RWPE2 (cell line): ENCODE data around the gene PPCDC.

Experiments
- ATAC-seq: fragments of 200-7000 bp; cut with Tn5 transposase; 3 replicates; pipeline ENCODE4 v1.9.1; 2021; ENCODE audit warnings: low read depth
- DNase-seq: peaks from one replicate; pipeline ENCODE4 v3.0.0-alpha.2; 2020; ENCODE audit warnings: low spot score
- H3K27ac ChIP-seq: fragments of 450-650 bp; 2 replicates; pipeline ENCODE4 v1.5.1; 2017; ENCODE audit warnings: mild to moderate bottlenecking; ENCODE audit not compliant: poor library complexity, severe bottlenecking
- H3K27me3 ChIP-seq: fragments of 250-450 bp; sonication (Bioruptor Pico); 2 replicates; pipeline ENCODE4 v1.5.1; 2021; ENCODE audit warnings: mild to moderate bottlenecking, moderate library complexity; ENCODE audit not compliant: insufficient read depth, poor library complexity, severe bottlenecking
- H3K36me3 ChIP-seq: fragments of 250-450 bp; sonication (Bioruptor Pico); 2 replicates; pipeline ENCODE4 v1.5.1; 2020; ENCODE audit warnings: low read depth, mild to moderate bottlenecking, moderate library complexity
- H3K4me1 ChIP-seq: fragments of 250-450 bp; sonication (Bioruptor Pico); 2 replicates; pipeline ENCODE4 v1.5.1; 2021; ENCODE audit warnings: mild to moderate bottlenecking, moderate library complexity; ENCODE audit not compliant: insufficient read depth, poor library complexity, severe bottlenecking
- H3K4me3 ChIP-seq: fragments of 250-450 bp; sonication (Bioruptor Pico); 2 replicates; pipeline ENCODE4 v1.5.1; 2021; ENCODE audit warnings: mild to moderate bottlenecking, moderate library complexity; ENCODE audit not compliant: severe bottlenecking
- H3K9me3 ChIP-seq: fragments of 250-450 bp; sonication (Bioruptor Pico); 2 replicates; pipeline ENCODE4 v1.5.1; 2021; ENCODE audit warnings: mild to moderate bottlenecking, moderate library complexity; ENCODE audit not compliant: severe bottlenecking
- TF ChIP-seq, protein P1 (sequence below): fragments of 450-650 bp; IDR thresholded peaks from one replicate; pipeline ENCODE4 v1.5.1; 2017; ENCODE audit warnings: mild to moderate bottlenecking, moderate library complexity; ENCODE audit not compliant: poor library complexity, severe bottlenecking

PPCDC gene

DNA sequence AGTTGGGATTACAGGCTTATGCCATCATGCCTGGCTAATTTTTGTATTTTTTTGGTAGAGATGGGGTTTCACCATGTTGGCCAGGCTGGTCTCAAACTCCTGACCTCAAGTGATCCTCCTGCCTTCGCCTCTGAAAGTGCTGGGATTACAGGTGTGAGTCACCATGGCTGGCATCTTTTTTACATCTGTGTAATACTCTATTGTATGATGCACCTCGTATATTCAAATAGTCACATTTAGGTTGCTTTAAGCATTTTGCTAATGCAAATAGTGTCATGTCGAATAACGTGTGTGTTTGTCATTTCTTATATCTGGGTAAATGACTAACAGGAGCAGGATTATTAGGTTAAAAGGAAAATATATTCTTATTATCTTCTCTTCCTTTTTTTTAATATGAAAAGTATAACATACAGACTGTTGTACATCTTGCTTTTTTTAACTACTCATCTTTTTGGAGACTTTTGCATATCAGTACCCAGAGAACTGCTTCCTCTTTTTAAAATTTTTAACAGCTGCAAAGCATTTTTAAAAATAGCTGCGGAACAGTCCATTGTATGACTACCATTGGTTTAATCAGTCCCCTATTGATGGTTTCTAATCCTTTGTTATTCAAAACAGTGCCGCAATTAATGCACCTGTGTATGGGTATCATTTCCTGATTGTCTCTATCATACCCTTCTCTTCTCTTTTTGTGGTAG is 14.6 kb upstream of the PPCDC start:
- Histone ChIP-seq H3K27me3 (no peaks in the 10 kb centered on the region), H3K9me3 (no peaks in the 10 kb centered on the region), H3K4me1 (no peaks in the 10 kb centered on the region), H3K36me3 (no peaks in the 10 kb centered on the region), H3K4me3 (no peak overlapping the region), H3K27ac (no peak overlapping the region)
- ATAC-seq: no peak
- TF ChIP-seq, protein P1, sequence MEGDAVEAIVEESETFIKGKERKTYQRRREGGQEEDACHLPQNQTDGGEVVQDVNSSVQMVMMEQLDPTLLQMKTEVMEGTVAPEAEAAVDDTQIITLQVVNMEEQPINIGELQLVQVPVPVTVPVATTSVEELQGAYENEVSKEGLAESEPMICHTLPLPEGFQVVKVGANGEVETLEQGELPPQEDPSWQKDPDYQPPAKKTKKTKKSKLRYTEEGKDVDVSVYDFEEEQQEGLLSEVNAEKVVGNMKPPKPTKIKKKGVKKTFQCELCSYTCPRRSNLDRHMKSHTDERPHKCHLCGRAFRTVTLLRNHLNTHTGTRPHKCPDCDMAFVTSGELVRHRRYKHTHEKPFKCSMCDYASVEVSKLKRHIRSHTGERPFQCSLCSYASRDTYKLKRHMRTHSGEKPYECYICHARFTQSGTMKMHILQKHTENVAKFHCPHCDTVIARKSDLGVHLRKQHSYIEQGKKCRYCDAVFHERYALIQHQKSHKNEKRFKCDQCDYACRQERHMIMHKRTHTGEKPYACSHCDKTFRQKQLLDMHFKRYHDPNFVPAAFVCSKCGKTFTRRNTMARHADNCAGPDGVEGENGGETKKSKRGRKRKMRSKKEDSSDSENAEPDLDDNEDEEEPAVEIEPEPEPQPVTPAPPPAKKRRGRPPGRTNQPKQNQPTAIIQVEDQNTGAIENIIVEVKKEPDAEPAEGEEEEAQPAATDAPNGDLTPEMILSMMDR: no peak
- DNase-seq: no peak

- H3K9me3 ChIP-seq: no peaks in the 10 kb centered on the region
- ATAC-seq (no peak), DNase-seq (no peak)
- H3K4me3 ChIP-seq: no peak overlapping the region
- TF ChIP-seq, protein P1: no peak
- H3K27me3 ChIP-seq: no peaks in the 10 kb centered on the region
- H3K36me3 ChIP-seq: no peaks in the 10 kb centered on the region
- H3K27ac ChIP-seq: no peak overlapping the region
- no peaks in the 10 kb centered on the region for H3K4me1 ChIP-seq
Observed at GRCh38 chr15:75016431-75016830, 7.0 kb upstream of the PPCDC start.

GRCh38 chr15:75019916-75020315 is 3.5 kb upstream of the PPCDC start:
- Histone ChIP-seq H3K4me1 (peaks cover 3% of the 10 kb centered on the region), H3K9me3 (no peaks in the 10 kb centered on the region), H3K27me3 (no peaks in the 10 kb centered on the region), H3K36me3 (no peaks in the 10 kb centered on the region), H3K27ac (no peak overlapping the region), H3K4me3 (no peak overlapping the region)
- no peak for ATAC-seq
- no peak for DNase-seq
- TF ChIP-seq, protein P1: no peak

DNA sequence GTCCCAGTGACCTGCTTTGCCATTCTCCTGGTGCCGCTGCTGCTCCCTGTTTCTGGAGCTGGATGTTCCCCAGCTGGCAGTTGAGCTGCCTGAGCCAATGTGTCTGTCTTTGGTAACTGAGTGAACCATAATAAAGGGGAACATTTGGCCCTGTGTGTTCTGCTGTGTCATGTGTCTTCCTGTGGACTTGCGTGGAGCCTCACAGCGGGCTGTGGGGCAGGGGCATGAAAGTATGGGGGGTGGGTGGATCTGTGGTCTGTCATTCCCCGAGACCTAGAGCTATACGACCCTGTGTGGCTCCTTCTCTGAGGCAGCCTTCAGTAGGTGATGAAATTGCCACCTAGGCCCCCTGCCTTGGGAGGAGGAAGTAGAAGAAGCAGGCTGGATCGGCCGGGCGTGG is 2.0 kb upstream of the PPCDC start:
- DNase-seq (no peak), ATAC-seq (no peak)
- Histone ChIP-seq H3K4me3 (no peak overlapping the region), H3K4me1 (peaks cover 8% of the 10 kb centered on the region), H3K27ac (no peak overlapping the region), H3K27me3 (no peaks in the 10 kb centered on the region), H3K36me3 (no peaks in the 10 kb centered on the region), H3K9me3 (no peaks in the 10 kb centered on the region)
- TF ChIP-seq, protein P1: no peak

GRCh38 chr15:75022783-75023180 is 608 bp upstream of the PPCDC start:
- TF ChIP-seq, protein P1: no peak
- no peak for DNase-seq
- Histone ChIP-seq H3K9me3 (no peaks in the 10 kb centered on the region), H3K4me3 (no peak overlapping the region), H3K4me1 (peaks cover 8% of the 10 kb centered on the region), H3K36me3 (no peaks in the 10 kb centered on the region), H3K27me3 (no peaks in the 10 kb centered on the region), H3K27ac (no peak overlapping the region)
- no peak for ATAC-seq
